GM20000 (cell line): Measurements from ENCODE around the gene MEGF9.
A peak's percentile ranks its signal among the peaks of the same experiment; 100 is the strongest.

ENCODE experiments used
- DNase-seq: peaks from one replicate; pipeline ENCODE4 v3.0.0; 2012; ENCODE audit warnings: low spot score
- TF ChIP-seq, protein P1 (sequence below): IDR thresholded peaks from 2 replicates; pipeline ENCODE4 v1.5.1; 2012; ENCODE audit warnings: mild to moderate bottlenecking, control low read depth; ENCODE audit errors: extremely low read depth, missing control alignments

Gene MEGF9

DNA sequence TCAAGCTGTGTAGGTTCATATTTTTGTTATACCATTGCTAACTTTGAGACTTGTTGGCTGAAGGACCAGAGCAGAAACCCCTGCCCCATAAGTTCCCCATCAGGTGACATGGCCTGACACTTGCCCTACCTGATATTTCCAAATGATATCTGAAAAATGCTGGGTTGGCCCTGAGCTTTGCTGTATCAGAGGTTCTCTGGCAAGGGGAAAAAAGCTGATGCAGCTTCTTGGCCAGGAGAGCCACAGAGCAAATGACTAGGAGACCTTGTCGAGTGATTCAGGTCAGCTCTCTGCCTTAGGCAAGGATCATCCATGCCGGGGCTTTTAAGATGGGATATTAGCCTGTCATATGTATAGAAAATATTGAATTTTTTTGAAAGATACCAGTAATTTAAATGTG is 2.9 kb upstream of the MEGF9 start:
- TF ChIP-seq, protein P1, sequence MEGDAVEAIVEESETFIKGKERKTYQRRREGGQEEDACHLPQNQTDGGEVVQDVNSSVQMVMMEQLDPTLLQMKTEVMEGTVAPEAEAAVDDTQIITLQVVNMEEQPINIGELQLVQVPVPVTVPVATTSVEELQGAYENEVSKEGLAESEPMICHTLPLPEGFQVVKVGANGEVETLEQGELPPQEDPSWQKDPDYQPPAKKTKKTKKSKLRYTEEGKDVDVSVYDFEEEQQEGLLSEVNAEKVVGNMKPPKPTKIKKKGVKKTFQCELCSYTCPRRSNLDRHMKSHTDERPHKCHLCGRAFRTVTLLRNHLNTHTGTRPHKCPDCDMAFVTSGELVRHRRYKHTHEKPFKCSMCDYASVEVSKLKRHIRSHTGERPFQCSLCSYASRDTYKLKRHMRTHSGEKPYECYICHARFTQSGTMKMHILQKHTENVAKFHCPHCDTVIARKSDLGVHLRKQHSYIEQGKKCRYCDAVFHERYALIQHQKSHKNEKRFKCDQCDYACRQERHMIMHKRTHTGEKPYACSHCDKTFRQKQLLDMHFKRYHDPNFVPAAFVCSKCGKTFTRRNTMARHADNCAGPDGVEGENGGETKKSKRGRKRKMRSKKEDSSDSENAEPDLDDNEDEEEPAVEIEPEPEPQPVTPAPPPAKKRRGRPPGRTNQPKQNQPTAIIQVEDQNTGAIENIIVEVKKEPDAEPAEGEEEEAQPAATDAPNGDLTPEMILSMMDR, result no peak
- DNase-seq, result no peak

DNA sequence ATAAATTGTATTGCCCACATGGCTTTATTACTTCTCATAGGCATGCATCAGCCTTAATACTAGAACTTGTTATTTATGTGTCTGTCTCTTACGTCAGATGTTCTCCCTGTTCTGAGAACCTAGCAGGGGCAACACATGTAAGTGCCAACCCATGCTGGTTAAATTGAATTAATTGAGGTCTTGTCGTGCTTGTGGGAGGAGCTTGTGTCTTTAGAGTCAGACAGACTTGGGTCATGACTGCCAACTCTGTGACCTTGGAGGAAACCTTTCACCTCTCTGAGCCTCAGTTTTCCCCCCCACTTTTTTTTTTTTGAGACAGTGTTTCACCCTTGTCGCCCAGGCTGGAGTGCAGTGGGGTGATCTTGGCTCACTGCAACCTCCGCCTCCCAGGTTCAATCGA is 2.2 kb upstream of the MEGF9 start:
- TF ChIP-seq, protein P1, result no peak
- DNase-seq, result no peak

DNA sequence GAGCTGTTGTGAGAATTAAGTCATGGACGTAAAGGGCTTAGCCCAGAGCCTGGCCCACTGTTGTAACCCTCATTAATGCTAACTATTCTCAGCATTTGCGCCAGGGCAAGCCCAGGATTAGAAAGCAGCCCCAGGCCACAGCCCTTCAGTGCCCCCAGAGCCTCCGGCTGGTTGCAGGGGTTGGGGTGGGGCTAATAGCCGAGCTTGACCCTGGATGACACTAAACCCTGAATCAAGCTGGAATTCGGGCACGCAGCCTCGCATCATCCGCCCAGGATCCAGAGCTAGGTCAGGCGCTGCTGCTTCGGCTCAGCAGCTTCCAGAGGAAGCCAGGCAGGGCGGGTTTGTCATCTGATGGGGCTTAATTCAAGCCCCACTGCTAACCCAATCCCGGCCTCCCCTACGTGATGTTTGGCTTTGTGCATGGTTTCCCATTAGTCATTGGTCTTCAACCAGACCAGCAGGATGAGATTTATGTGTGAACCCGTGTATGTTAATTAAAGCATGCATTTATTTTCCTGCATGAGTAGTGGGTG is 1.2 kb upstream of the MEGF9 start:
- DNase-seq, result no peak
- TF ChIP-seq, protein P1, result no peak

DNA sequence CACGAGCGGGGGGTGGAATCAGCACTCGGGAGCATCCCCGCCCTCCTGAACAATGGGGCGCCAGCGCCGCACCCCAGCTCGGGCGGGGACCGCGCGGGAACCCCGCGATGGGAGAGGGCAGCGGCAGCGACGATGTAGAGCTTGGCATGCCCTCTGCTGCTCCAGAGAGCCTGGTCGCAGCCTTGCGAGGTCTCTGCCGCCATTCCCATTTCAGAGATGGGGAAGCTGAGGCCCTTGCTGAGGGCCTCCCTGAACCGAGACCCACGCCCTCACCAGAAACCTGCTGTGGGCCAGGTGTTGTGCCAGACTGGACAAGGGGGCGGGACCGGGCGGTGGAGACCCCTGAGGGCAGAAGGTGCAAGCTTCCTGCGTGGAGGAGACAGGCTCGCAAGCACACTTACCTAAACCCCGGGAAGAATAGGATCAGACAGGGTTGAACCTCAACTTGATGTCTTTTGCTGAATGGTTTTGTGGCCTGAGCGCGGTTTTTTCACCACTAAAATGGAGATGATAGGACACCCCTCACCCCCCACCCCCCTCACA is 647 bp upstream of the MEGF9 start:
- DNase-seq, result no peak
- TF ChIP-seq, protein P1, result no peak

DNA sequence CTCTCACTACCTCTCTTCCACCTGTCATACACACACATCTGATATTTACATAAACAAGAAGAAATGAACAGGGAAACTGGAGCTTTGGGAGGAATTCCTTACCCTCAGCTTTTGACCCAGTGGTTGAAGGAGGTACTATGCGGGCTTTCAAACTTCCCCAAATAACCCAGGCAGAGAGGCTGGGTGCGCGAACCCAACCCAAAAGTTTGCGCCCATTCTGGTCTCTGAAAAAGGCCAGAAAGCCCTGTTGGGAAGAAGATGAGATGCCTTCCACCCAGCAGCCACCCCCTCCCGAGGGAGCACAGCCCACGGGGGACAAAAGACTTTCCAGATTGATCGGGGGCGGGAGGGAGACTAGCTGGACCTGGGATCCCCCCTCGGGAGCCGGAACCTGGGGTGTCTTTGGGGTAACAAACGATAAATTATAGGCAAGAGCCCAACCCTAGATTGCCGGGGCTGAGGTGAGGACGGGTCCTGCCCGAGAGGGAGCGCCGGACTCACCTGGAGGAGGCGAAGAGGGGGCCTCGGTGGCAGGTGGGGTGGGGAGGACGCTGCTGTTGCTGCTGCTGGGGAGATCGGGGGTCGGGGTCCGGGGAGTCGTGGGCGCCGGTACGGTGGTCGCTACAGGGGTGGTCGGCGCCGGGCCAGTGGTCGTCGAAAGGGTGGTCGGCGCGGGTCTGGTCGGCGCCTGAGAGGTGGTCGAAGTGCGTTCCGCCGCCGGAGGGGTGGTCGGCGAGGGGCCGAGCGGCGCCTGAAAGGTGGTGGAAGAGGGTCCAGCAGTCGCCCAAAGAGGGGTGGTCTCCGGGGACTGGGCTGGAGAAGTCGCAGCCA is 798 bp downstream of the MEGF9 start:
- peak; percentile 42 for DNase-seq
- TF ChIP-seq, protein P1, result no peak

DNA sequence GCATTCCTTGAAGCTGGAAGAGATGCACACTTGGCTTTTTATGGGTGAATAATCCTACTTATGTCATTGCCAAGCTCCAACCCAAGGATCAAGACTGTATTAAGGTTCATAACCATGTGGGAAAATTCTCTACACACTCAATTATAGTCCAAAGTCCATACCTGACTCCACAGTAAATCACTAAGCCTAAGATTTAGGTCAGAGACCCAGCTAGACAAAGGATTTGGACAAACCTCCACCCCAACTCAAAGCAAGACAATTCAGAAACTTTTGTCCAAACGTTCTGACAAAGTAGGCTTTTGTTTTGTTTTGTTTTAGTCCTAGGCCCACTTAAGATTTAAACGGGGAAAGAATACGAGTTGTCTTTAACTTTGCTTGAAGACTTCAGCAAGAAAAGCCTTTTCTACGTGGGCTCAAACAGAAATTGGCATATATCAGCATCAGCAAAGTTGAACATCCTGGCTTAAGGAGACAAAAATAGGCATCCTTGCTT is 1.7 kb downstream of the MEGF9 start:
- no peak for DNase-seq
- TF ChIP-seq, protein P1, result no peak
